C4-2B (cell line): ENCODE data around the gene PAAF1.

Source experiments
- H3K27ac ChIP-seq: fragments of 450-650 bp; 2 replicates; pipeline ENCODE4 v1.5.1; 2017
- CTCF ChIP-seq: fragments of 450-650 bp; conservative IDR thresholded peaks from 2 replicates; pipeline ENCODE4 v1.5.1; 2017; ENCODE audit warnings: mild to moderate bottlenecking
- ZFX ChIP-seq: fragments of 450-650 bp; IDR thresholded peaks from 2 replicates; pipeline ENCODE4 v1.6.1; 2017

The PAAF1 gene

GRCh38 chr11:73956876-73957653 lies 80.3 kb downstream of the PAAF1 start:
- no peak overlapping the region for H3K27ac ChIP-seq
- TF ChIP-seq CTCF: no peak
- TF ChIP-seq ZFX: no peak

GRCh38 chr11:73957654-73958361 lies 81.0 kb downstream of the PAAF1 start:
- TF ChIP-seq ZFX (no peak), CTCF (no peak)
- no peak overlapping the region for H3K27ac ChIP-seq

GRCh38 chr11:73958521-73959141 lies 81.8 kb downstream of the PAAF1 start:
- TF ChIP-seq ZFX (no peak), CTCF (no peak)
- H3K27ac ChIP-seq: no peak overlapping the region

GRCh38 chr11:73961321-73961720 lies 84.5 kb downstream of the PAAF1 start:
- no peak for TF ChIP-seq CTCF
- H3K27ac ChIP-seq: no peak overlapping the region

GRCh38 chr11:73962101-73962705 lies 85.4 kb downstream of the PAAF1 start:
- TF ChIP-seq CTCF (no peak), ZFX (no peak)
- H3K27ac ChIP-seq: no peak overlapping the region

GRCh38 chr11:73963861-73964260 lies 87.1 kb downstream of the PAAF1 start:
- TF ChIP-seq ZFX (no peak), CTCF (no peak)
- no peak overlapping the region for H3K27ac ChIP-seq
